HG03469 (cell line): ENCODE results near the gene C1orf35.
"Not testable (repeated sequence)": the region's sequence is repeated elsewhere in the genome, so short reads cannot be mapped to it uniquely, and the experiment has no call there.

ENCODE experiments used
- ATAC-seq: cut with Tn5 transposase; IDR thresholded peaks from one replicate; pipeline ENCODE4 v1.9.1; 2021; ENCODE audit warnings: mild to moderate bottlenecking, moderate library complexity, moderate number of reproducible peaks; ENCODE audit not compliant: unreplicated experiment

The C1orf35 gene

GRCh38 chr1:228142701-228143136 is 39.6 kb upstream of the C1orf35 start:
- no peak for ATAC-seq

- no peak for ATAC-seq
Observed at GRCh38 chr1:228142155-228142691, 39.1 kb upstream of the C1orf35 start.

GRCh38 chr1:228141226-228142044 is 38.3 kb upstream of the C1orf35 start:
- ATAC-seq = no peak

- no peak for ATAC-seq
Observed at GRCh38 chr1:228140724-228141225, 37.6 kb upstream of the C1orf35 start.

- ATAC-seq = peak; percentile 85
Observed at GRCh38 chr1:228139931-228140723, 37.0 kb upstream of the C1orf35 start, which contains the start of gene GUK1. Gene GUK1, plus strand, starts transcription at chr1:228140279. Its CDS starts 24 bp downstream, at chr1:228140303.

GRCh38 chr1:228139406-228139930 is 36.3 kb upstream of the C1orf35 start:
- no peak for ATAC-seq

GRCh38 chr1:228136901-228137300 is 33.8 kb upstream of the C1orf35 start:
- no peak for ATAC-seq

GRCh38 chr1:228134591-228134990 is 31.5 kb upstream of the C1orf35 start:
- no peak for ATAC-seq

GRCh38 chr1:228131766-228132165 is 28.6 kb upstream of the C1orf35 start:
- ATAC-seq = no peak

- no peak for ATAC-seq
Observed at GRCh38 chr1:228125185-228125584, 22.1 kb upstream of the C1orf35 start.

- no peak for ATAC-seq
Observed at GRCh38 chr1:228123505-228123904, 20.4 kb upstream of the C1orf35 start.

GRCh38 chr1:228122921-228123441 is 19.9 kb upstream of the C1orf35 start:
- no peak for ATAC-seq

GRCh38 chr1:228120857-228121489 is 17.8 kb upstream of the C1orf35 start:
- no peak for ATAC-seq

GRCh38 chr1:228120351-228120750 is 17.2 kb upstream of the C1orf35 start:
- ATAC-seq = no peak

GRCh38 chr1:228118040-228118439 is 14.9 kb upstream of the C1orf35 start:
- no peak for ATAC-seq

- ATAC-seq = no peak
Observed at GRCh38 chr1:228117335-228117734, 14.2 kb upstream of the C1orf35 start.

GRCh38 chr1:228114827-228115226 is 11.7 kb upstream of the C1orf35 start:
- ATAC-seq = no peak

GRCh38 chr1:228112617-228113016 is 9.5 kb upstream of the C1orf35 start:
- no peak for ATAC-seq

GRCh38 chr1:228112167-228112566 is 9.0 kb upstream of the C1orf35 start:
- no peak for ATAC-seq

- not testable (repeated sequence) for ATAC-seq
Observed at GRCh38 chr1:228111315-228111714, 8.2 kb upstream of the C1orf35 start.
